K562 (cell line): ENCODE measurements around the gene C1QTNF3. TPM values are rescaled to one million over a fixed set of nuclear protein-coding genes. Genes with fewer than 3 reads are reported as not detected.

Experiments
- CREBBP ChIP-seq: IDR thresholded peaks from one replicate; pipeline ENCODE4 v1.6.1; 2012; ENCODE audit warnings: low read depth, mild to moderate bottlenecking, control low read depth, inconsistent platforms, low read length
- MITF ChIP-seq: IDR thresholded peaks from 2 replicates; pipeline ENCODE4 v1.6.1; 2014; ENCODE audit warnings: antibody characterized with exemption
- NFIC ChIP-seq: fragments of 450-650 bp; IDR thresholded peaks from 2 replicates; pipeline ENCODE4 v1.6.1; 2017; ENCODE audit warnings: mild to moderate bottlenecking, inconsistent platforms
- NR3C1 ChIP-seq: sonication (generic); formaldehyde crosslinking; IDR thresholded peaks from 2 replicates; pipeline ENCODE4 v1.8.1; 2022; ENCODE audit warnings: missing genetic modification reagents
- U2AF1 ChIP-seq: fragments of 200-400 bp; formaldehyde crosslinking; optimal IDR thresholded peaks from 2 replicates; pipeline ENCODE3; 2017; ENCODE audit warnings: mild to moderate bottlenecking, low read depth, low read length, moderate library complexity
- ZFX ChIP-seq: sonication (generic); formaldehyde crosslinking; IDR thresholded peaks from 2 replicates; pipeline ENCODE4 v1.8.0; 2022; ENCODE audit warnings: mild to moderate bottlenecking, missing genetic modification reagents, moderate library complexity
- ZNF232 ChIP-seq: sonication (generic); formaldehyde crosslinking; IDR thresholded peaks from 2 replicates; pipeline ENCODE4 v1.8.0; 2022; ENCODE audit warnings: mild to moderate bottlenecking, missing genetic modification reagents
- ZNF445 ChIP-seq: fragments of 250-450 bp; sonication (Bioruptor Pico); IDR thresholded peaks from 2 replicates; pipeline ENCODE4 v1.4.0; 2020; ENCODE audit warnings: low read depth, mild to moderate bottlenecking, moderate library complexity
- ZNF696 ChIP-seq: fragments of 250-450 bp; sonication (Bioruptor Pico); conservative IDR thresholded peaks from 2 replicates; pipeline ENCODE4 v1.4.0; 2020; ENCODE audit warnings: mild to moderate bottlenecking, moderate library complexity
- ZNF75A ChIP-seq: fragments of 450-650 bp; formaldehyde crosslinking; IDR thresholded peaks from 2 replicates; pipeline ENCODE4 v1.4.0; 2020; ENCODE audit warnings: mild to moderate bottlenecking
- polyA plus RNA-seq, 8 experiments: library from polyadenylated mRNA; depleted of rRNA in 4 of 8; stranded (reverse) in 5 of 8; unstranded in 3 of 8; fragments of >200 nt; fragmentation: Nextera tagmentation in 2 of 8; fragmentation: Illumina TruSeq in 1 of 8; extraction: Ambion mirVana in 2 of 8; extraction: Trizol in 1 of 8; gene quantifications; 2 replicates each; pipeline versions ENCODE4 v1.2.1 to v1.2.3, GENCODE V29; 2011 to 2014; ENCODE audit warnings: inconsistent platforms in 1 of 8, missing spikeins in 1 of 8
- total RNA-seq, 7 experiments: library from RNA; depleted of rRNA in 6 of 7; stranded (reverse); fragments of >200 nt in 6 of 7; fragmentation: Illumina TruSeq in 2 of 7; extraction: Trizol in 2 of 7; gene quantifications; 2 replicates each; pipeline versions ENCODE4 v1.2.1 to v1.2.3, GENCODE V29; 2011 to 2021; ENCODE audit warnings: low replicate concordance in 1 of 7

The C1QTNF3 gene
- total and polyA plus RNA-seq, 9 of the 15 experiments (the other 6 are each of a cell fraction or from before 2014, with no cell fraction given) = 0.51 to 3.3 (median 2.0) TPM

GRCh38 chr5:33969572-33970452 is 73.2 kb downstream of the C1QTNF3 start (continued):
- TF ChIP-seq ZNF75A (CRISPR knock-in tag) = no peak
- TF ChIP-seq ZNF696 (CRISPR knock-in tag) = no peak
- TF ChIP-seq ZFX (CRISPR knock-in tag) = no peak
- no peak for TF ChIP-seq NR3C1
- no peak for TF ChIP-seq MITF
- no peak for TF ChIP-seq NFIC
- no peak for TF ChIP-seq U2AF1
- TF ChIP-seq ZNF232 (CRISPR knock-in tag) = no peak
- TF ChIP-seq CREBBP = no peak
- TF ChIP-seq ZNF445 (CRISPR knock-in tag) = no peak
